ENCODE results near the gene OR7A17. TPM values are rescaled to one million over a fixed set of nuclear protein-coding genes. Genes with fewer than 3 reads are reported as not detected.

OR7A17 gene
- total and polyA plus RNA-seq, 2 donors (not counting 3 experiments of a cell fraction or from before 2014, with no cell fraction given) = not detected

DNA sequence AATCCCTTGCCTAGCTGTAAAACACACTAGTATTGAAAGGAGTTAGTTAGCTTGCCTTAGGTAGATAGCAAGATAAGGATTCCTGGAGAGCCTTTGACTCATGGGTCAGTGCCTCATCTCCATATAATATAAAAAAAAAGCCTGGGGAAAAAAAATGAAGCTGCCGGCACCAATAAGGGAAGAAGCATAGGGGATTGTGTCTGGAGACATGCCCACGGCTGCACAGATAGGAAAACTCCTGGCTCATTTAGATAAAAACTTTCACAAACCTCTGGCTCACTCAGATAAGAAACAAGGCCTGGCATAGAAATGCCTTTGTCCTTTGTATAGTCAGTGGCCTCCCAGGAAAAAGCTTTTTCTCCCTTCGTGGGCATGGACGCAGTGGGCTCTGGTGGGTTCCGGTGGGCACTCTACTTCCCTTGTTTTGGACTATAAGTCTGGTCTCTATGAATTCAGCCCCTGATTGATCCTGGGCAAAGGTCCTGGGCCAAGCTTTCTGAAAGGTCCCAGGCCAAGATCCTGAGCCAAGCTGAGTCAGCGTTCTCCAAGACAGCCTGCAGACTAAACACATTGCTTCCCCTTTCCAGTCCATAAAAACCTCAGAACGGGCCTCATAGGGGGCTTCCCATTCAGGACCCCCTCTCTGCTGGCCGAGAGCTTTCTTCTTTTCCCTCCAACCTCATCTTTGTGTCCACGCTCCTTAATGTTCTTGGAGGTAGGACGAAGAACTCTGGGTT is 4.9 kb upstream of the OR7A17 start:
- Histone ChIP-seq H3K27ac (ENCODE audit: insufficient read depth, low read depth, low read length) (no peak overlapping the region), H3K9me3 (replicated peaks; ENCODE audit: control insufficient read depth, insufficient read depth, low read length) (no peaks in the 10 kb centered on the region), H3K4me1 (ENCODE audit: control insufficient read depth, extremely low read depth, insufficient read depth, low read length) (no peaks in the 10 kb centered on the region), H3K9ac (replicated peaks; ENCODE audit: extremely low read depth, insufficient read depth, low read length) (no peak overlapping the region), H4K20me1 (replicated peaks; ENCODE audit: control insufficient read depth, extremely low read depth, insufficient read depth, low read length) (no peaks in the 10 kb centered on the region), H3K9me1 (replicated peaks; ENCODE audit: control insufficient read depth, extremely low read depth, insufficient read depth, low read length) (no peaks in the 10 kb centered on the region), H3K4me3 (replicated peaks in 1 of 3; ENCODE audit: insufficient read depth in 1 of 3, low read depth in 1 of 3, low read length in 3 of 3) (no peak overlapping the region), H3K36me3 (ENCODE audit: control insufficient read depth in 2 of 2, extremely low read depth in 1 of 2, insufficient read depth in 2 of 2, low read length in 2 of 2) (no peaks in the 10 kb centered on the region), H3K4me2 (ENCODE audit: insufficient read depth, low read length) (no peak overlapping the region), H3K79me2 (ENCODE audit: control insufficient read depth, insufficient read depth, low read length) (no peaks in the 10 kb centered on the region), H3K27me3 (ENCODE audit: control insufficient read depth in 2 of 2, insufficient read depth in 2 of 2, low read length in 2 of 2) (peaks cover 0 to 3% of the 10 kb centered on the region in 2 experiments), H2AFZ (ENCODE audit: low read depth, low read length) (no peak overlapping the region)
- CTCF ChIA-PET = interaction anchor here (0.6 to 1.5 kb wide), 3 partner anchors 11 to 1519 kb away, joined by 4 to 9 read pairs (median 6); no protein-coding TSS in a partner anchor
- no TSS peak for BruUV-seq (replicated peaks)
- intact Hi-C loops (cut with micrococcal nuclease) = no loop called here
- FAIRE-seq (no peak), DNase-seq (ENCODE audit: low read depth, low spot score) (no peak)
- no peak for TF ChIP-seq EZH2 (IDR thresholded peaks at IDR 0.05; ENCODE audit: borderline replicate concordance, low read depth, low read length, severe bottlenecking)
- TF ChIP-seq POLR2A (IDR thresholded peaks at IDR 0.05; ENCODE audit: low read depth, low read length) = no peak
- TF ChIP-seq JUN (IDR thresholded peaks at IDR 0.05; ENCODE audit: borderline replicate concordance, insufficient read depth, insufficient read length, low read depth) = no peak
- TF ChIP-seq, protein P1, sequence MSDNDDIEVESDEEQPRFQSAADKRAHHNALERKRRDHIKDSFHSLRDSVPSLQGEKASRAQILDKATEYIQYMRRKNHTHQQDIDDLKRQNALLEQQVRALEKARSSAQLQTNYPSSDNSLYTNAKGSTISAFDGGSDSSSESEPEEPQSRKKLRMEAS (IDR thresholded peaks at IDR 0.05; ENCODE audit: insufficient read depth, insufficient read length) = no peak
- TF ChIP-seq FOS (IDR thresholded peaks at IDR 0.05; ENCODE audit: borderline replicate concordance, insufficient read depth, low read length) = no peak
- no peak for TF ChIP-seq POLR2AphosphoS5 (IDR thresholded peaks at IDR 0.05; ENCODE audit: insufficient read depth, low read depth, low read length)
- TF ChIP-seq, protein P2, sequence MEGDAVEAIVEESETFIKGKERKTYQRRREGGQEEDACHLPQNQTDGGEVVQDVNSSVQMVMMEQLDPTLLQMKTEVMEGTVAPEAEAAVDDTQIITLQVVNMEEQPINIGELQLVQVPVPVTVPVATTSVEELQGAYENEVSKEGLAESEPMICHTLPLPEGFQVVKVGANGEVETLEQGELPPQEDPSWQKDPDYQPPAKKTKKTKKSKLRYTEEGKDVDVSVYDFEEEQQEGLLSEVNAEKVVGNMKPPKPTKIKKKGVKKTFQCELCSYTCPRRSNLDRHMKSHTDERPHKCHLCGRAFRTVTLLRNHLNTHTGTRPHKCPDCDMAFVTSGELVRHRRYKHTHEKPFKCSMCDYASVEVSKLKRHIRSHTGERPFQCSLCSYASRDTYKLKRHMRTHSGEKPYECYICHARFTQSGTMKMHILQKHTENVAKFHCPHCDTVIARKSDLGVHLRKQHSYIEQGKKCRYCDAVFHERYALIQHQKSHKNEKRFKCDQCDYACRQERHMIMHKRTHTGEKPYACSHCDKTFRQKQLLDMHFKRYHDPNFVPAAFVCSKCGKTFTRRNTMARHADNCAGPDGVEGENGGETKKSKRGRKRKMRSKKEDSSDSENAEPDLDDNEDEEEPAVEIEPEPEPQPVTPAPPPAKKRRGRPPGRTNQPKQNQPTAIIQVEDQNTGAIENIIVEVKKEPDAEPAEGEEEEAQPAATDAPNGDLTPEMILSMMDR (IDR thresholded peaks at IDR 0.05; ENCODE audit: extremely low read depth in 1 of 2, insufficient read depth in 1 of 2, low read depth in 1 of 2, low read length in 2 of 2) = no peak
- TF ChIP-seq MYC (IDR thresholded peaks at IDR 0.05; ENCODE audit: low read depth, low read length) = no peak
- no peak for TF ChIP-seq GATA2 (IDR thresholded peaks at IDR 0.05; ENCODE audit: insufficient read depth, insufficient read length, low read depth, low read length)
- POLR2A ChIA-PET = no interaction called here
- dilution Hi-C loops (cut with MboI; ENCODE audit: extremely low pct_ligation_motif_present, low sequenced_read_pairs) = no loop called here
